Lower lobe of right lung (tissue), 2 donors: ENCODE results near the gene ZBED4. TPM values are rescaled to one million over a fixed set of nuclear protein-coding genes. Genes with fewer than 3 reads are reported as not detected.

Experiments
- ATAC-seq, 2 donors: fragments of 200-7000 bp; cut with Tn5 transposase; one replicate each; pipeline ENCODE4 v1.9.1; 2020 to 2022; ENCODE audit warnings: mild to moderate bottlenecking in 2 of 2, moderate library complexity in 2 of 2
- DNase-seq: peaks from one replicate; pipeline ENCODE4 v3.0.0-alpha.2; 2020
- H3K27ac ChIP-seq: fragments of 200-600 bp; one replicate; pipeline ENCODE4 v1.8.0; 2022
- H3K27me3 ChIP-seq: fragments of 200-600 bp; one replicate; pipeline ENCODE4 v1.8.0; 2022; ENCODE audit warnings: low read depth
- H3K36me3 ChIP-seq: fragments of 200-600 bp; one replicate; pipeline ENCODE4 v1.8.0; 2022; ENCODE audit warnings: mild to moderate bottlenecking
- H3K4me1 ChIP-seq: fragments of 200-600 bp; one replicate; pipeline ENCODE4 v1.8.0; 2022
- H3K4me3 ChIP-seq: fragments of 200-600 bp; one replicate; pipeline ENCODE4 v1.8.0; 2022; ENCODE audit warnings: mild to moderate bottlenecking
- H3K9me3 ChIP-seq: fragments of 200-600 bp; one replicate; pipeline ENCODE4 v1.8.0; 2022
- intact Hi-C: fragments of 100-400 bp; cut with DNase I; formaldehyde crosslinking; loops from one replicate; pipeline ENCODE4 v1.11.0; 2022
- total RNA-seq: library from RNA; stranded (reverse); fragmentation: NEBNext Ultra II Directional; extraction: Animal tissue kit (Norgen Biotek cat#: 25700); gene quantifications from one replicate; pipeline ENCODE4 v1.2.1, GENCODE V29; 2021
- TF ChIP-seq, protein P1 (sequence below): fragments of 200-600 bp; IDR thresholded peaks from one replicate; pipeline ENCODE4 v1.8.0; 2022; ENCODE audit warnings: antibody characterized with exemption, mild to moderate bottlenecking
- donor health status: DM: no; HTN: yes; CAD: no; lungs with severe emphysema.

The ZBED4 gene
- total RNA-seq, 1 donor from 2014 or later: 12.7 TPM

DNA sequence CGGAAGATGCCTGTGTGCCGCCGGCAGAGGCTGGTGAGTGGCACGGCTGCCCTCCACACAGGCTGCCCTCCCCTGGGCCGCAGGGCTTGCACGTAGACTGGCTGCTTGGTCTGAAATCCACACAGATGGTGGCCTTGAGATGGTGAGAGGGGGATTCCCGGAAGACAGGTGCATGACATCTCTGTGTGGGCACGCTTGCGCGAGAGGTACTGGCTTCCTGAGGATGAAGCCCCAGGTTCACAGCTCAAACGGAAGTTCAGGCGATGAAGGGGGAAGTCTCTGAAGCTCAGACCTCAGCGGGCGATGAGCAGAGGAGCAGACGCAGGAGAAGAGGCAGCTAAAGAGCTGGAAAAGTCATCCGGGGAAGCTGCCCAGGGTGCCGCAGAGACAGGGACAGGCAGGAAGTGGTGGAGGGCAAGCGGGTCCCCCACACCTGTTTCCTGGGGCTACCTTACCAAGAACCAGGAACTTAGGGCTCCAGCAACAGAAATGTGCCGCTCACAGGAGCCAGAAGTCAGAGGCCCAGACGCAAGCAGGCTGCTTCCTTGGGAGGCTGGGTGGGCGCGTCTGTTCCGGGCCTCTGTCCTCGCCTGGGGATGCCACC, 72.0 kb downstream of the ZBED4 start:
- Histone ChIP-seq H3K36me3 (peaks cover 19% of the 10 kb centered on the region), H3K27me3 (peaks cover 8% of the 10 kb centered on the region), H3K4me1 (peaks cover 10% of the 10 kb centered on the region), H3K9me3 (no peaks in the 10 kb centered on the region), H3K27ac (peak overlapping the region; percentile 3), H3K4me3 (no peak overlapping the region)
- DNase-seq (no peak), ATAC-seq (no peak)
- TF ChIP-seq, protein P1, sequence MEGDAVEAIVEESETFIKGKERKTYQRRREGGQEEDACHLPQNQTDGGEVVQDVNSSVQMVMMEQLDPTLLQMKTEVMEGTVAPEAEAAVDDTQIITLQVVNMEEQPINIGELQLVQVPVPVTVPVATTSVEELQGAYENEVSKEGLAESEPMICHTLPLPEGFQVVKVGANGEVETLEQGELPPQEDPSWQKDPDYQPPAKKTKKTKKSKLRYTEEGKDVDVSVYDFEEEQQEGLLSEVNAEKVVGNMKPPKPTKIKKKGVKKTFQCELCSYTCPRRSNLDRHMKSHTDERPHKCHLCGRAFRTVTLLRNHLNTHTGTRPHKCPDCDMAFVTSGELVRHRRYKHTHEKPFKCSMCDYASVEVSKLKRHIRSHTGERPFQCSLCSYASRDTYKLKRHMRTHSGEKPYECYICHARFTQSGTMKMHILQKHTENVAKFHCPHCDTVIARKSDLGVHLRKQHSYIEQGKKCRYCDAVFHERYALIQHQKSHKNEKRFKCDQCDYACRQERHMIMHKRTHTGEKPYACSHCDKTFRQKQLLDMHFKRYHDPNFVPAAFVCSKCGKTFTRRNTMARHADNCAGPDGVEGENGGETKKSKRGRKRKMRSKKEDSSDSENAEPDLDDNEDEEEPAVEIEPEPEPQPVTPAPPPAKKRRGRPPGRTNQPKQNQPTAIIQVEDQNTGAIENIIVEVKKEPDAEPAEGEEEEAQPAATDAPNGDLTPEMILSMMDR: no peak
- intact Hi-C loops: loop anchor here (10.0 kb wide), 1 partner anchor 109 kb away; no protein-coding TSS in a partner anchor

DNA sequence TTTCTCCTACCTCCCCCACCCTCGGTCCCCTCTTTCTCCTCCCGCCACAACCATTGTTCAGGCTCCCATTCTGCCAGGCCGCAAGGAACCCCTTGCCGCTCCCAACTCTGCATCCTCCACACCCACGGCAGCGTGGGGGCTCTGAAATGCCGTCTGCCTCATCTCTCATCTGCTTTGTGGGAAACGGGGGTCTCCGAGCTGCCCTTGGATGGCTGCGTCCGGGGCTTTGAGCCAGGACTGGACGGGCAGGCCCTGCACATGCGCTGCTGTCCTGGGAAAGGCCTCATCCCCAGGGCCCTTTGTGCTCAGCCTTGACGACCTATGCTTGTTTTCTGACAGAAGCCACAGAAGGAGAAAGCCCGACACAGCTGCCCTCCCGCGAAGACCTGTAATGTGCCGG, 73.3 kb downstream of the ZBED4 start:
- TF ChIP-seq, protein P1: no peak
- intact Hi-C loops: loop anchor here (10.0 kb wide), 1 partner anchor 108 kb away; no protein-coding TSS in a partner anchor

GRCh38 chr22:49927483-49928184, 74.0 kb downstream of the ZBED4 start:
- TF ChIP-seq, protein P1: no peak
- no peak overlapping the region for H3K27ac ChIP-seq
- peaks cover 31% of the 10 kb centered on the region for H3K4me1 ChIP-seq
- intact Hi-C loops: loop anchor here (10.0 kb wide), 1 partner anchor 107 kb away; no protein-coding TSS in a partner anchor
- peaks cover 15% of the 10 kb centered on the region for H3K36me3 ChIP-seq
- ATAC-seq (no peak), DNase-seq (no peak)
- peaks cover 8% of the 10 kb centered on the region for H3K27me3 ChIP-seq
- no peaks in the 10 kb centered on the region for H3K9me3 ChIP-seq
- H3K4me3 ChIP-seq: no peak overlapping the region

More for the DNA sequence above, 73.3 kb downstream of the ZBED4 start:
- Histone ChIP-seq H3K9me3 (no peaks in the 10 kb centered on the region), H3K36me3 (peaks cover 15% of the 10 kb centered on the region), H3K4me3 (no peak overlapping the region), H3K27me3 (peaks cover 8% of the 10 kb centered on the region), H3K27ac (no peak overlapping the region), H3K4me1 (peaks cover 23% of the 10 kb centered on the region)
- no peak for ATAC-seq
- no peak for DNase-seq

DNA sequence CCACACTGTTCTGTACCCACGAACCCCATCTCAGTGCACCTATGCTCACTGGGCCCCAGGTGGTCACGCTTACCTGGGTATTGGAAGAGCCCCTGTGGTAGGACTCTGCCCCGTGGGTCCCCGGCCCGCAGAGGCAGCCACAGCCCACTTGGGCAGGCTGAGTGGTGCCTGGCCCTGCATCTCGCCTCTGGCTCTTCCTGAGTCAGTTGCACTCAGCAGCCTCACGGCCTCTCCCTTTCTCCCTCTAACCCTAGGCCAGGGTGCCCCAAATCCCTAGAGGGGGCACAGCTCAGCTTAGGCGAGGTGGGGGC, 74.5 kb downstream of the ZBED4 start:
- DNase-seq (no peak), ATAC-seq (no peak)
- TF ChIP-seq, protein P1: no peak
- intact Hi-C loops: loop anchor here (10.0 kb wide), 1 partner anchor 107 kb away; no protein-coding TSS in a partner anchor
- H3K9me3 ChIP-seq: no peaks in the 10 kb centered on the region
- peaks cover 36% of the 10 kb centered on the region for H3K4me1 ChIP-seq
- H3K4me3 ChIP-seq: no peak overlapping the region
- H3K27ac ChIP-seq: no peak overlapping the region
- peaks cover 8% of the 10 kb centered on the region for H3K27me3 ChIP-seq
- H3K36me3 ChIP-seq: peaks cover 13% of the 10 kb centered on the region

- H3K4me1 ChIP-seq: peaks cover 41% of the 10 kb centered on the region
Measured at GRCh38 chr22:49928555-49929210, 75.0 kb downstream of the ZBED4 start.

More at GRCh38 chr22:49928555-49929210, 75.0 kb downstream of the ZBED4 start:
- ATAC-seq: no peak
- no peak overlapping the region for H3K27ac ChIP-seq
- H3K4me3 ChIP-seq: no peak overlapping the region
- TF ChIP-seq, protein P1: no peak
- H3K9me3 ChIP-seq: no peaks in the 10 kb centered on the region
- no peak for DNase-seq
- H3K27me3 ChIP-seq: peaks cover 8% of the 10 kb centered on the region
- peaks cover 7% of the 10 kb centered on the region for H3K36me3 ChIP-seq
- intact Hi-C loops: loop anchor here (10.0 kb wide), 1 partner anchor 106 kb away; no protein-coding TSS in a partner anchor
